GM12878 (cell line): ENCODE results near the gene SYNPO. TPM values are rescaled to one million over a fixed set of nuclear protein-coding genes. Genes with fewer than 3 reads are reported as not detected.

Experiments used
- ATAC-seq: fragments of 200-7000 bp; cut with Tn5 transposase; 3 replicates; pipeline ENCODE4 v1.9.1; 2020; ENCODE audit warnings: mild to moderate bottlenecking, moderate library complexity
- BruUV-seq: library from RNA; stranded (reverse); fragments of 400-500 nt; replicated peaks from 2 replicates; lab custom pipeline; 2021; lab: Mats Ljungman, UMichigan
- CTCF ChIA-PET: fragments of 300-600 bp; sonication (Branson Sonifier 250); formaldehyde crosslinking; extraction: SDS; loops from one replicate; lab custom pipeline; 2021; ENCODE audit warnings: inconsistent platforms; lab: Yijun Ruan, JAX
- POLR2A ChIA-PET: fragments of 350-600 bp; formaldehyde crosslinking; extraction: SDS; loops from one replicate; lab custom pipeline; 2021; ENCODE audit warnings: inconsistent platforms; lab: Charles Lee
- RAD21 ChIA-PET: fragments of 300-600 bp; sonication (Branson Sonifier 250); formaldehyde crosslinking; loops from one replicate; lab custom pipeline; 2023; ENCODE audit warnings: antibody characterized with exemption; ENCODE audit not compliant: unreplicated experiment; lab: Charles Lee
- SMC1A ChIA-PET: fragments of 300-600 bp; sonication (Branson Sonifier 250); formaldehyde crosslinking; loops from one replicate; lab custom pipeline; 2023; ENCODE audit not compliant: unreplicated experiment, uncharacterized antibody; lab: Charles Lee
- DNase-seq: peaks from one replicate; pipeline ENCODE4 v3.0.0-alpha.2; 2011; ENCODE audit warnings: low read depth, low spot score
- FAIRE-seq: peaks from 3 replicates; lab custom pipeline; 2011; peaks lifted over from hg19 to GRCh38; lab: Jason Lieb, UNC
- H2AFZ ChIP-seq: 2 replicates; pipeline ENCODE4 v1.6.0; 2011; ENCODE audit warnings: low read depth, low read length, control low read depth; ENCODE audit not compliant: control insufficient read depth
- H3K27ac ChIP-seq: 2 replicates; pipeline ENCODE4 v1.5.1; 2011; ENCODE audit warnings: control low read depth; ENCODE audit not compliant: control insufficient read depth, insufficient read depth
- H3K27me3 ChIP-seq, 2 experiments: replicated peaks in 1 of 2; 2 replicates each; pipeline versions ENCODE4 v1.6.0 to v1.6.1; 2011; ENCODE audit warnings: low read length in 1 of 2; ENCODE audit not compliant: control insufficient read depth in 2 of 2, insufficient read depth in 2 of 2
- H3K36me3 ChIP-seq, 2 experiments: 2 replicates each; pipeline ENCODE4 v1.5.1; 2011; ENCODE audit warnings: low read length in 1 of 2; ENCODE audit not compliant: control insufficient read depth in 2 of 2, insufficient read depth in 2 of 2
- H3K4me1 ChIP-seq: 2 replicates; pipeline ENCODE4 v1.6.1; 2011; ENCODE audit warnings: mild to moderate bottlenecking, low read length, moderate library complexity, mixed read lengths; ENCODE audit not compliant: control insufficient read depth, insufficient read depth
- H3K4me2 ChIP-seq: 2 replicates; pipeline ENCODE4 v1.6.0; 2011; ENCODE audit warnings: control low read depth; ENCODE audit not compliant: control insufficient read depth, insufficient read depth
- H3K4me3 ChIP-seq: fragments of 200-600 bp; sonication (generic); 2 replicates; pipeline ENCODE4 v1.5.1; 2016
- H3K79me2 ChIP-seq: 2 replicates; pipeline ENCODE4 v1.6.0; 2011; ENCODE audit warnings: low read length; ENCODE audit not compliant: control insufficient read depth, insufficient read depth
- H3K9ac ChIP-seq: 2 replicates; pipeline ENCODE4 v1.8.0; 2011; ENCODE audit warnings: low read length, control low read depth, mixed read lengths; ENCODE audit not compliant: control insufficient read depth, insufficient read depth
- H3K9me3 ChIP-seq: replicated peaks from 3 replicates; pipeline ENCODE4 v1.5.1; 2011; ENCODE audit warnings: mild to moderate bottlenecking, low read length; ENCODE audit not compliant: control insufficient read depth, insufficient read depth
- H4K20me1 ChIP-seq: 2 replicates; pipeline ENCODE4 v1.6.0; 2011; ENCODE audit not compliant: control insufficient read depth, insufficient read depth
- CREM ChIP-seq: IDR thresholded peaks from 2 replicates; pipeline ENCODE4 v1.6.1; 2014; ENCODE audit warnings: antibody characterized with exemption, low read depth
- EED ChIP-seq: sonication (generic); IDR thresholded peaks from 2 replicates; pipeline ENCODE4 v1.6.1; 2016; ENCODE audit warnings: antibody characterized with exemption, low read depth
- FOXK2 ChIP-seq: fragments of 450-650 bp; IDR thresholded peaks from 2 replicates; pipeline ENCODE4 v1.6.1; 2017; ENCODE audit warnings: mild to moderate bottlenecking, moderate library complexity
- NFYB ChIP-seq: IDR thresholded peaks from 2 replicates; pipeline ENCODE4 v1.6.1; 2011; ENCODE audit warnings: low read depth, mild to moderate bottlenecking, low read length, improper control_type of control experiment, moderate library complexity; ENCODE audit not compliant: insufficient read depth
- NR2C1 ChIP-seq: fragments of 450-650 bp; IDR thresholded peaks from 2 replicates; pipeline ENCODE4 v1.6.1; 2017; ENCODE audit warnings: antibody characterized with exemption, mild to moderate bottlenecking, moderate library complexity
- SREBF1 ChIP-seq: IDR thresholded peaks from 2 replicates; pipeline ENCODE4 v1.6.1; 2012; ENCODE audit warnings: mild to moderate bottlenecking, low read length
- TCF7 ChIP-seq: IDR thresholded peaks from 2 replicates; pipeline ENCODE4 v1.6.1; 2014; ENCODE audit warnings: antibody characterized with exemption, borderline replicate concordance
- ZBED1 ChIP-seq: IDR thresholded peaks from 2 replicates; pipeline ENCODE4 v1.6.1; 2016; ENCODE audit warnings: borderline replicate concordance
- ZNF592 ChIP-seq: fragments of 450-650 bp; IDR thresholded peaks from 2 replicates; pipeline ENCODE4 v1.6.1; 2017; ENCODE audit warnings: mild to moderate bottlenecking, moderate library complexity
- WGBS: methylation state at CpG from one replicate; pipeline ENCODE4 v1.1.6; 2016; ENCODE audit warnings: low lambda C conversion rate; ENCODE audit not compliant: insufficient replicate concordance, insufficient coverage; ENCODE audit errors: missing lambda C conversion rate; 5-methylcytosine and 5-hydroxymethylcytosine counted together
- in situ Hi-C: fragments of 300-500 bp; cut with MboI; formaldehyde crosslinking; loops from 9 replicates; pipeline ENCODE4 v1.14.3; 2018; ENCODE audit warnings: mixed read lengths
- intact Hi-C: fragments of 100-400 bp; cut with micrococcal nuclease; formaldehyde crosslinking; loops from one replicate; pipeline ENCODE4 v1.14.2; 2022; ENCODE audit not compliant: unreplicated experiment
- polyA plus RNA-seq, 11 experiments: library from polyadenylated mRNA; depleted of rRNA in 4 of 11; unstranded in 6 of 11; stranded (reverse) in 5 of 11; fragments of >200 nt; fragmentation: Nextera tagmentation in 4 of 11; fragmentation: Illumina TruSeq in 1 of 11; extraction: Ambion mirVana in 4 of 11; extraction: Trizol in 1 of 11; gene quantifications; 1 replicate in 1 of 11; 2 replicates in 10 of 11; pipeline versions ENCODE4 v1.2.1 to v1.2.3, GENCODE V29; 2011 to 2016; ENCODE audit warnings: inconsistent platforms in 2 of 11, missing spikeins in 2 of 11, low read depth in 1 of 11
- total RNA-seq, 4 experiments: library from RNA; depleted of rRNA in 3 of 4; stranded (reverse); fragments of >200 nt in 3 of 4; fragmentation: Illumina TruSeq in 1 of 4; extraction: Trizol in 1 of 4; gene quantifications; 2 replicates each; pipeline versions ENCODE4 v1.2.1 to v1.2.3, GENCODE V29; 2013 to 2021
- TF ChIP-seq, protein P1 (sequence below): IDR thresholded peaks from 2 replicates; pipeline ENCODE4 v1.6.1; 2011; ENCODE audit warnings: borderline replicate concordance, low read depth, mild to moderate bottlenecking, moderate library complexity, low read length; ENCODE audit not compliant: insufficient read depth, poor library complexity, severe bottlenecking
- TF ChIP-seq, protein P2 (sequence below): fragments of 450-650 bp; IDR thresholded peaks from 2 replicates; pipeline ENCODE4 v1.6.1; 2017; ENCODE audit warnings: mild to moderate bottlenecking, moderate library complexity
- TF ChIP-seq, protein P3 (sequence below): fragments of 450-650 bp; IDR thresholded peaks from 2 replicates; pipeline ENCODE4 v1.6.1; 2017; ENCODE audit warnings: antibody characterized with exemption, mild to moderate bottlenecking, moderate library complexity

Gene SYNPO
- total and polyA plus RNA-seq, 10 of the 15 experiments (the other 5 are each of a cell fraction or from before 2014, with no cell fraction given) = 0.77 to 21.0 (median 3.9) TPM

GRCh38 chr5:150604894-150605440 lies 35.5 kb upstream of the SYNPO start:
- no TSS peak for BruUV-seq
- Histone ChIP-seq H3K9ac (no peak overlapping the region), H3K4me1 (peaks cover 4% of the 10 kb centered on the region), H3K4me2 (no peak overlapping the region), H3K27me3 (no peaks in the 10 kb centered on the region; a peak in 1 of 4 replicates), H4K20me1 (no peaks in the 10 kb centered on the region), H3K9me3 (no peaks in the 10 kb centered on the region), H3K36me3 (no peaks in the 10 kb centered on the region), H3K27ac (no peak overlapping the region), H3K79me2 (no peaks in the 10 kb centered on the region), H3K4me3 (no peak overlapping the region), H2AFZ (no peak overlapping the region)
- ChIA-PET POLR2A (no interaction called here), CTCF (no interaction called here), RAD21 (no interaction called here), SMC1A (interaction anchor here (1.3 to 1.7 kb wide), 2 partner anchors 12 to 23 kb away, joined by 3 read pairs; no protein-coding TSS in a partner anchor)
- intact Hi-C loops = no loop called here
- no peak for ATAC-seq
- WGBS = 34% methylated on average over 6 of the region's 6 CpGs
- in situ Hi-C loops = no loop called here
- FAIRE-seq = no peak
- no peak for DNase-seq
- TF ChIP-seq EED (no peak), FOXK2 (no peak), NFYB (no peak), CREM (no peak), SREBF1 (no peak), NR2C1 (no peak), ZBED1 (no peak), TCF7 (no peak), ZNF592 (no peak)
- TF ChIP-seq, protein P1, sequence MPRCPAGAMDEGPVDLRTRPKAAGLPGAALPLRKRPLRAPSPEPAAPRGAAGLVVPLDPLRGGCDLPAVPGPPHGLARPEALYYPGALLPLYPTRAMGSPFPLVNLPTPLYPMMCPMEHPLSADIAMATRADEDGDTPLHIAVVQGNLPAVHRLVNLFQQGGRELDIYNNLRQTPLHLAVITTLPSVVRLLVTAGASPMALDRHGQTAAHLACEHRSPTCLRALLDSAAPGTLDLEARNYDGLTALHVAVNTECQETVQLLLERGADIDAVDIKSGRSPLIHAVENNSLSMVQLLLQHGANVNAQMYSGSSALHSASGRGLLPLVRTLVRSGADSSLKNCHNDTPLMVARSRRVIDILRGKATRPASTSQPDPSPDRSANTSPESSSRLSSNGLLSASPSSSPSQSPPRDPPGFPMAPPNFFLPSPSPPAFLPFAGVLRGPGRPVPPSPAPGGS = no peak
- TF ChIP-seq, protein P2, sequence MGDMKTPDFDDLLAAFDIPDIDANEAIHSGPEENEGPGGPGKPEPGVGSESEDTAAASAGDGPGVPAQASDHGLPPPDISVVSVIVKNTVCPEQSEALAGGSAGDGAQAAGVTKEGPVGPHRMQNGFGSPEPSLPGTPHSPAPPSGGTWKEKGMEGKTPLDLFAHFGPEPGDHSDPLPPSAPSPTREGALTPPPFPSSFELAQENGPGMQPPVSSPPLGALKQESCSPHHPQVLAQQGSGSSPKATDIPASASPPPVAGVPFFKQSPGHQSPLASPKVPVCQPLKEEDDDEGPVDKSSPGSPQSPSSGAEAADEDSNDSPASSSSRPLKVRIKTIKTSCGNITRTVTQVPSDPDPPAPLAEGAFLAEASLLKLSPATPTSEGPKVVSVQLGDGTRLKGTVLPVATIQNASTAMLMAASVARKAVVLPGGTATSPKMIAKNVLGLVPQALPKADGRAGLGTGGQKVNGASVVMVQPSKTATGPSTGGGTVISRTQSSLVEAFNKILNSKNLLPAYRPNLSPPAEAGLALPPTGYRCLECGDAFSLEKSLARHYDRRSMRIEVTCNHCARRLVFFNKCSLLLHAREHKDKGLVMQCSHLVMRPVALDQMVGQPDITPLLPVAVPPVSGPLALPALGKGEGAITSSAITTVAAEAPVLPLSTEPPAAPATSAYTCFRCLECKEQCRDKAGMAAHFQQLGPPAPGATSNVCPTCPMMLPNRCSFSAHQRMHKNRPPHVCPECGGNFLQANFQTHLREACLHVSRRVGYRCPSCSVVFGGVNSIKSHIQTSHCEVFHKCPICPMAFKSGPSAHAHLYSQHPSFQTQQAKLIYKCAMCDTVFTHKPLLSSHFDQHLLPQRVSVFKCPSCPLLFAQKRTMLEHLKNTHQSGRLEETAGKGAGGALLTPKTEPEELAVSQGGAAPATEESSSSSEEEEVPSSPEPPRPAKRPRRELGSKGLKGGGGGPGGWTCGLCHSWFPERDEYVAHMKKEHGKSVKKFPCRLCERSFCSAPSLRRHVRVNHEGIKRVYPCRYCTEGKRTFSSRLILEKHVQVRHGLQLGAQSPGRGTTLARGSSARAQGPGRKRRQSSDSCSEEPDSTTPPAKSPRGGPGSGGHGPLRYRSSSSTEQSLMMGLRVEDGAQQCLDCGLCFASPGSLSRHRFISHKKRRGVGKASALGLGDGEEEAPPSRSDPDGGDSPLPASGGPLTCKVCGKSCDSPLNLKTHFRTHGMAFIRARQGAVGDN = no peak
- TF ChIP-seq, protein P3, sequence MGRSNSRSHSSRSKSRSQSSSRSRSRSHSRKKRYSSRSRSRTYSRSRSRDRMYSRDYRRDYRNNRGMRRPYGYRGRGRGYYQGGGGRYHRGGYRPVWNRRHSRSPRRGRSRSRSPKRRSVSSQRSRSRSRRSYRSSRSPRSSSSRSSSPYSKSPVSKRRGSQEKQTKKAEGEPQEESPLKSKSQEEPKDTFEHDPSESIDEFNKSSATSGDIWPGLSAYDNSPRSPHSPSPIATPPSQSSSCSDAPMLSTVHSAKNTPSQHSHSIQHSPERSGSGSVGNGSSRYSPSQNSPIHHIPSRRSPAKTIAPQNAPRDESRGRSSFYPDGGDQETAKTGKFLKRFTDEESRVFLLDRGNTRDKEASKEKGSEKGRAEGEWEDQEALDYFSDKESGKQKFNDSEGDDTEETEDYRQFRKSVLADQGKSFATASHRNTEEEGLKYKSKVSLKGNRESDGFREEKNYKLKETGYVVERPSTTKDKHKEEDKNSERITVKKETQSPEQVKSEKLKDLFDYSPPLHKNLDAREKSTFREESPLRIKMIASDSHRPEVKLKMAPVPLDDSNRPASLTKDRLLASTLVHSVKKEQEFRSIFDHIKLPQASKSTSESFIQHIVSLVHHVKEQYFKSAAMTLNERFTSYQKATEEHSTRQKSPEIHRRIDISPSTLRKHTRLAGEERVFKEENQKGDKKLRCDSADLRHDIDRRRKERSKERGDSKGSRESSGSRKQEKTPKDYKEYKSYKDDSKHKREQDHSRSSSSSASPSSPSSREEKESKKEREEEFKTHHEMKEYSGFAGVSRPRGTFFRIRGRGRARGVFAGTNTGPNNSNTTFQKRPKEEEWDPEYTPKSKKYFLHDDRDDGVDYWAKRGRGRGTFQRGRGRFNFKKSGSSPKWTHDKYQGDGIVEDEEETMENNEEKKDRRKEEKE = no peak
